ENCODE measurements around the gene PP2D1. TPM values are rescaled to one million over a fixed set of nuclear protein-coding genes. Genes with fewer than 3 reads are reported as not detected.
A peak's percentile ranks its signal among the peaks of the same experiment; 100 is the strongest.

PP2D1 gene
- total and polyA plus RNA-seq, 9 of the 15 experiments (the other 6 are each of a cell fraction or from before 2014, with no cell fraction given), result 0.07 to 0.10 TPM; not detected in 7

- TF ChIP-seq ELK1 (CRISPR knock-in tag; IDR thresholded peaks at IDR 0.05), result no peak
- peak; percentile 100 for TF ChIP-seq TOE1 (IDR thresholded peaks at IDR 0.05; ENCODE audit: borderline replicate concordance)
- TF ChIP-seq TOE1 (CRISPR knock-in tag; IDR thresholded peaks at IDR 0.05; ENCODE audit: borderline replicate concordance, low read depth), result no peak
- TF ChIP-seq ZBED1 (IDR thresholded peaks at IDR 0.05), result no peak; the same call in 1 of the 2 replicates
- TF ChIP-seq MTA3 (IDR thresholded peaks at IDR 0.05; ENCODE audit: borderline replicate concordance), result peak; percentile 74; the same call in 1 of the 2 replicates
- TF ChIP-seq HDAC3 (IDR thresholded peaks at IDR 0.05; ENCODE audit: borderline replicate concordance, partially characterized antibody), result no peak
- TF ChIP-seq SUPT5H (IDR thresholded peaks at IDR 0.05), result peak; percentile 97
- no peak for TF ChIP-seq CBX8 (IDR thresholded peaks at IDR 0.05; ENCODE audit: borderline replicate concordance, extremely low read depth, low read depth, low read length, poor library complexity, severe bottlenecking)
- no peak for TF ChIP-seq ZNF436 (CRISPR knock-in tag; IDR thresholded peaks at IDR 0.05)
- no peak for TF ChIP-seq ZFP91 (CRISPR knock-in tag; IDR thresholded peaks at IDR 0.05)
- TF ChIP-seq ZNF449 (CRISPR knock-in tag; IDR thresholded peaks at IDR 0.05), result no peak
- TF ChIP-seq MTF1 (CRISPR knock-in tag; IDR thresholded peaks at IDR 0.05; ENCODE audit: borderline replicate concordance), result no peak
- TF ChIP-seq TAF7 (tag; IDR thresholded peaks at IDR 0.05), result peak; percentile 44; the same call in 1 of the 2 replicates
- TF ChIP-seq PREB (CRISPR knock-in tag; IDR thresholded peaks at IDR 0.05), result no peak
- peak; percentile 87 for TF ChIP-seq PHF20 (IDR thresholded peaks at IDR 0.05; ENCODE audit: partially characterized antibody)
- no peak for TF ChIP-seq ZFP1 (CRISPR knock-in tag; IDR thresholded peaks at IDR 0.05)
- no peak for TF ChIP-seq PPARD (CRISPR knock-in tag; IDR thresholded peaks at IDR 0.05)
- TF ChIP-seq TBL1XR1 (IDR thresholded peaks at IDR 0.05; ENCODE audit: low read length in 2 of 2), result peak; percentile 7 to 77; a peak in 2 of 4 replicates
- no peak for TF ChIP-seq TCFL5 (CRISPR knock-in tag; conservative IDR thresholded peaks at IDR 0.05)
- no peak for TF ChIP-seq DACH1 (IDR thresholded peaks at IDR 0.05; ENCODE audit: partially characterized antibody)
- no peak for TF ChIP-seq ZNF398 (CRISPR knock-in tag; IDR thresholded peaks at IDR 0.05)
Observed at GRCh38 chr3:19946832-19947548, 65.1 kb downstream of the PP2D1 start, which contains the start of gene RAB5A (continued).

All from K562 (cell line).